DND-41 (cell line): Measurements from ENCODE around the gene METTL21A.
"Not testable (repeated sequence)": the region's sequence is repeated elsewhere in the genome, so short reads cannot be mapped to it uniquely, and the experiment has no call there.

Experiments used
- ATAC-seq: fragments of 200-7000 bp; cut with Tn5 transposase; 3 replicates; pipeline ENCODE4 v1.9.1; 2021; ENCODE audit warnings: low read depth; ENCODE audit not compliant: insufficient read depth
- DNase-seq: peaks from one replicate; pipeline ENCODE4 v3.0.0-alpha.2; 2020
- H2AFZ ChIP-seq: 2 replicates; pipeline ENCODE4 v1.6.0; 2012; ENCODE audit warnings: low read depth, low read length
- H3K27ac ChIP-seq: 2 replicates; pipeline ENCODE4 v1.5.1; 2012; ENCODE audit warnings: low read length, inconsistent platforms
- H3K27me3 ChIP-seq: fragments of 200-600 bp; sonication (generic); 2 replicates; pipeline ENCODE4 v1.6.0; 2012; ENCODE audit warnings: low read length, mild to moderate bottlenecking, inconsistent platforms; ENCODE audit not compliant: insufficient read depth, poor library complexity
- H3K36me3 ChIP-seq: 2 replicates; pipeline ENCODE4 v1.5.1; 2012; ENCODE audit warnings: low read length, inconsistent platforms; ENCODE audit not compliant: insufficient read depth
- H3K4me1 ChIP-seq: 2 replicates; pipeline ENCODE4 v1.5.1; 2012; ENCODE audit warnings: mild to moderate bottlenecking, low read length; ENCODE audit not compliant: insufficient read depth
- H3K4me2 ChIP-seq: 2 replicates; pipeline ENCODE4 v1.6.0; 2012; ENCODE audit warnings: mild to moderate bottlenecking, moderate library complexity, low read length, inconsistent platforms; ENCODE audit not compliant: insufficient read depth
- H3K4me3 ChIP-seq, 2 experiments: fragments of 200-600 bp in 1 of 2; shearing (Covaris generic) in 1 of 2; 2 replicates each; pipeline ENCODE4 v1.5.1; 2012 to 2016; ENCODE audit warnings: inconsistent platforms in 2 of 2, low read length in 2 of 2, mild to moderate bottlenecking in 2 of 2, low read depth in 1 of 2, moderate library complexity in 1 of 2
- H3K79me2 ChIP-seq: 2 replicates; pipeline ENCODE4 v1.6.0; 2012; ENCODE audit warnings: low read length, inconsistent platforms; ENCODE audit not compliant: insufficient read depth
- H3K9ac ChIP-seq: 2 replicates; pipeline ENCODE4 v1.6.0; 2012; ENCODE audit warnings: low read depth, mild to moderate bottlenecking, inconsistent platforms, low read length, moderate library complexity
- H3K9me3 ChIP-seq: 2 replicates; pipeline ENCODE4 v1.5.1; 2012; ENCODE audit warnings: low read length, moderate library complexity, mild to moderate bottlenecking, inconsistent platforms; ENCODE audit not compliant: insufficient read depth, severe bottlenecking
- H4K20me1 ChIP-seq: 2 replicates; pipeline ENCODE4 v1.6.0; 2012; ENCODE audit warnings: low read length; ENCODE audit not compliant: insufficient read depth
- EZH2 ChIP-seq: IDR thresholded peaks from 3 replicates; pipeline ENCODE4 v1.6.1; 2012; ENCODE audit warnings: borderline replicate concordance, low read depth, mild to moderate bottlenecking, moderate library complexity, low read length, inconsistent platforms; ENCODE audit not compliant: severe bottlenecking
- TF ChIP-seq, protein P1 (sequence below): IDR thresholded peaks from 2 replicates; pipeline ENCODE4 v1.5.1; 2012; ENCODE audit warnings: borderline replicate concordance, low read length, moderate library complexity, mild to moderate bottlenecking; ENCODE audit not compliant: poor library complexity, severe bottlenecking; ENCODE audit errors: extremely low read depth

The METTL21A gene

GRCh38 chr2:207662203-207662602 is 37.0 kb upstream of the METTL21A start:
- no peak overlapping the region for H3K27ac ChIP-seq
- H3K4me2 ChIP-seq, result no peak overlapping the region

DNA sequence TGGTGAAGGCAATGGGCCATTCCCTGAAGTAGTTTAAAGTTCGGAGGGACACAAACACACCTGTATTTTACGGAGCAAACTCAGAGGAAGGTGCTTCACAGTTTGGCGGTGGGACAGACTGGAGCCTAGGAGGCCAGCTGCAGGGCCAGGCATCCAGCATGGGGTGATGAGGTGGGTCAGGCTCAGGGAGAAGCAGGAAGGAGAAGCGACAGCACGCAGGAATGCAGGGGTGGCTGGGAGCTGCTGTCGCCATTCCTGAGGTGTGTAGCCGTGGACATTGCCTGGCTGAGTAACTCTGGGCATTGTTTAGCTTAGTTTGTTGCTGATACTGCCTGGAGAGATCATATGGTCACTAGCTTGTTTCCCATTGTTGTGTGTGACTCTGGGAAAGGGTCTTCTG is 35.8 kb upstream of the METTL21A start:
- Histone ChIP-seq H3K4me1 (no peaks in the 10 kb centered on the region), H3K27ac (no peak overlapping the region), H3K4me3 (no peak overlapping the region), H3K9ac (no peak overlapping the region), H3K27me3 (no peaks in the 10 kb centered on the region), H2AFZ (no peak overlapping the region), H3K36me3 (no peaks in the 10 kb centered on the region), H3K4me2 (no peak overlapping the region), H3K79me2 (no peaks in the 10 kb centered on the region), H4K20me1 (no peaks in the 10 kb centered on the region), H3K9me3 (no peaks in the 10 kb centered on the region)
- no peak for DNase-seq
- no peak for TF ChIP-seq EZH2
- TF ChIP-seq, protein P1, sequence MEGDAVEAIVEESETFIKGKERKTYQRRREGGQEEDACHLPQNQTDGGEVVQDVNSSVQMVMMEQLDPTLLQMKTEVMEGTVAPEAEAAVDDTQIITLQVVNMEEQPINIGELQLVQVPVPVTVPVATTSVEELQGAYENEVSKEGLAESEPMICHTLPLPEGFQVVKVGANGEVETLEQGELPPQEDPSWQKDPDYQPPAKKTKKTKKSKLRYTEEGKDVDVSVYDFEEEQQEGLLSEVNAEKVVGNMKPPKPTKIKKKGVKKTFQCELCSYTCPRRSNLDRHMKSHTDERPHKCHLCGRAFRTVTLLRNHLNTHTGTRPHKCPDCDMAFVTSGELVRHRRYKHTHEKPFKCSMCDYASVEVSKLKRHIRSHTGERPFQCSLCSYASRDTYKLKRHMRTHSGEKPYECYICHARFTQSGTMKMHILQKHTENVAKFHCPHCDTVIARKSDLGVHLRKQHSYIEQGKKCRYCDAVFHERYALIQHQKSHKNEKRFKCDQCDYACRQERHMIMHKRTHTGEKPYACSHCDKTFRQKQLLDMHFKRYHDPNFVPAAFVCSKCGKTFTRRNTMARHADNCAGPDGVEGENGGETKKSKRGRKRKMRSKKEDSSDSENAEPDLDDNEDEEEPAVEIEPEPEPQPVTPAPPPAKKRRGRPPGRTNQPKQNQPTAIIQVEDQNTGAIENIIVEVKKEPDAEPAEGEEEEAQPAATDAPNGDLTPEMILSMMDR, result no peak
- ATAC-seq, result no peak

More at GRCh38 chr2:207662203-207662602, 37.0 kb upstream of the METTL21A start:
- DNase-seq, result no peak
- peaks cover 3% of the 10 kb centered on the region for H3K27me3 ChIP-seq
- no peak for ATAC-seq
- no peak overlapping the region for H2AFZ ChIP-seq
- H3K4me3 ChIP-seq, result no peak overlapping the region
- no peaks in the 10 kb centered on the region for H4K20me1 ChIP-seq
- no peaks in the 10 kb centered on the region for H3K9me3 ChIP-seq
- no peak overlapping the region for H3K9ac ChIP-seq
- H3K79me2 ChIP-seq, result no peaks in the 10 kb centered on the region
- TF ChIP-seq, protein P1, result no peak
- TF ChIP-seq EZH2, result no peak
- H3K36me3 ChIP-seq, result no peaks in the 10 kb centered on the region
- no peaks in the 10 kb centered on the region for H3K4me1 ChIP-seq

DNA sequence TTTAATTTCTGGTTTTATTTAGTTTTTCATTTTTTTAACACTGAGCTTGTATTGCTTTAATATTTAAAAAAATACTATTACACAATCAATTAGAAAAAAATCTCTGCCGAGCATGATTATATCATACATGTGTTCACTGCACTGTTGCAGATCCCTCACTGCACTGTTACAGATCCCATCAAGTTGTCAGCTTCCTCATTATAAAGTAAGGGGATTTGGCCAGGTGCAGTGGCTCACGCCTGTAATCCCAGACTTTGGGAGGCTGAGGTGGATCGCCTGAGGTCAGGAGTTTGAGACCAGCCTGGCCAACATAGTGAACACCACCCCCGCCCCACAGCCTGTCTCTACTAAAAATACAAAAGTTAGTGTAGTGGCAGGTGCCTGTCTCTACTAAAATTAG is 33.0 kb upstream of the METTL21A start:
- ATAC-seq (no peak), DNase-seq (no peak)
- Histone ChIP-seq H3K9ac (no peak overlapping the region), H3K4me3 (no peak overlapping the region), H4K20me1 (no peaks in the 10 kb centered on the region), H3K27me3 (no peaks in the 10 kb centered on the region), H3K79me2 (no peaks in the 10 kb centered on the region), H3K27ac (no peak overlapping the region), H3K36me3 (no peaks in the 10 kb centered on the region), H2AFZ (no peak overlapping the region), H3K4me1 (no peaks in the 10 kb centered on the region), H3K9me3 (no peaks in the 10 kb centered on the region), H3K4me2 (no peak overlapping the region)
- TF ChIP-seq, protein P1, result no peak
- no peak for TF ChIP-seq EZH2

DNA sequence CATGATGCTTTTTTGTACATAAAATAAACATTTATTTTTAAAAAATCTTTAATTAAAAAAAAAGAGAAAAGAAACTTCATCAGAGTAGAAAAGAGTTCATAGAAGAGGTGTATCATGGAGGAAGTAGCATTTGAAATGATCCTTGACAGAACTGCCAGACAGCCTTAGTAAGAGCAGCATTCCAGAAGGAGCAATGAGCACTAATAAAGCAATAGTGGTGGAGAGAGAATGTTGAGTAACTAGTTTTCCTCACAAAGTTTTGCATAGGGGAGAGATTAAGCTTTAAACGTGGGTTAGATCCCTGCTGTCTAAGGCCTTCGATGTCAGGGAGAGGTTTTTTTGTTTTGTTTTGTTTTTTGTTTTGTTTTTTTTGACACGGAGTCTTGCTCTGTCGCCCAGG is 29.8 kb upstream of the METTL21A start:
- no peak for DNase-seq
- no peaks in the 10 kb centered on the region for H4K20me1 ChIP-seq
- no peaks in the 10 kb centered on the region for H3K9me3 ChIP-seq
- H3K36me3 ChIP-seq, result no peaks in the 10 kb centered on the region
- no peak overlapping the region for H3K27ac ChIP-seq
- no peaks in the 10 kb centered on the region for H3K4me1 ChIP-seq
- H3K4me2 ChIP-seq, result no peak overlapping the region
- H3K9ac ChIP-seq, result no peak overlapping the region
- H2AFZ ChIP-seq, result no peak overlapping the region
- no peaks in the 10 kb centered on the region for H3K79me2 ChIP-seq
- no peak for ATAC-seq
- no peak overlapping the region for H3K4me3 ChIP-seq
- no peak for TF ChIP-seq EZH2
- TF ChIP-seq, protein P1, result no peak
- no peaks in the 10 kb centered on the region for H3K27me3 ChIP-seq

- not testable (repeated sequence) for H3K9ac ChIP-seq, DNase-seq, H3K9me3 ChIP-seq, H4K20me1 ChIP-seq, H3K27ac ChIP-seq, H3K4me3 ChIP-seq, H3K36me3 ChIP-seq, H3K4me2 ChIP-seq, H3K4me1 ChIP-seq, ATAC-seq, H3K27me3 ChIP-seq, H3K79me2 ChIP-seq, H2AFZ ChIP-seq
Measured at GRCh38 chr2:207646582-207646981, 21.4 kb upstream of the METTL21A start.
